ENCODE data around the gene FNDC5. TPM values are rescaled to one million over a fixed set of nuclear protein-coding genes. Genes with fewer than 3 reads are reported as not detected.

The FNDC5 gene
- total RNA-seq, 1 donor from 2014 or later: 28.7 TPM

DNA sequence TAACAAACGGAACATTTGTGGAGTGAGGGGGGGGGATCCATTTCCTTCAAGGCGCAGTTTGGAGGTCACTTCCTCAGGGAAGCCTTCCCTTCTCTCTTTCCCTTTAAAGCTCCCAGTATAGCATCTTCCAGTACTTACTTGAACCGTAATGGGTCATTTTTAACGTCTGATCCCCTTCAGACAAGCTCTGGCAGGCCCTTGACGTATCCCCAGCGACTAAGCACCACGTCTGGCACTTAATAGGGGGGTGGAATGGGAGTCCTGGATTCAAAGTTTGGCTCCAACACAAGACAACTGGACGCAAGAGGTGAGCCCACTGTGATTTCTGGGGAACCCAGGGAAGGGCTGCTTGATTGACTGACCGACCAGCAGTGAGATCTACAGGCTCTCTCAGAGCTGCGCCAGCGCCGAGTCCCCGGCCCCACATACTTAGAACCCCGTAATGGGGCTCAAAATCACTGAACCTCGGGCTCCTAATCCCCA, 54.0 kb downstream of the FNDC5 start:
- DNase-seq (ENCODE audit: low read depth, low spot score): peak; percentile 1
- peaks cover 9% of the 10 kb centered on the region for H3K36me3 Mint-ChIP-seq (ENCODE audit: low read depth)
- H3K27me3 Mint-ChIP-seq (ENCODE audit: low read depth): no peaks in the 10 kb centered on the region
- H3K4me1 Mint-ChIP-seq: peaks cover 41% of the 10 kb centered on the region
- TF ChIP-seq, protein P1, sequence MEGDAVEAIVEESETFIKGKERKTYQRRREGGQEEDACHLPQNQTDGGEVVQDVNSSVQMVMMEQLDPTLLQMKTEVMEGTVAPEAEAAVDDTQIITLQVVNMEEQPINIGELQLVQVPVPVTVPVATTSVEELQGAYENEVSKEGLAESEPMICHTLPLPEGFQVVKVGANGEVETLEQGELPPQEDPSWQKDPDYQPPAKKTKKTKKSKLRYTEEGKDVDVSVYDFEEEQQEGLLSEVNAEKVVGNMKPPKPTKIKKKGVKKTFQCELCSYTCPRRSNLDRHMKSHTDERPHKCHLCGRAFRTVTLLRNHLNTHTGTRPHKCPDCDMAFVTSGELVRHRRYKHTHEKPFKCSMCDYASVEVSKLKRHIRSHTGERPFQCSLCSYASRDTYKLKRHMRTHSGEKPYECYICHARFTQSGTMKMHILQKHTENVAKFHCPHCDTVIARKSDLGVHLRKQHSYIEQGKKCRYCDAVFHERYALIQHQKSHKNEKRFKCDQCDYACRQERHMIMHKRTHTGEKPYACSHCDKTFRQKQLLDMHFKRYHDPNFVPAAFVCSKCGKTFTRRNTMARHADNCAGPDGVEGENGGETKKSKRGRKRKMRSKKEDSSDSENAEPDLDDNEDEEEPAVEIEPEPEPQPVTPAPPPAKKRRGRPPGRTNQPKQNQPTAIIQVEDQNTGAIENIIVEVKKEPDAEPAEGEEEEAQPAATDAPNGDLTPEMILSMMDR (conservative IDR thresholded peaks at IDR 0.05): no peak
- H3K27ac Mint-ChIP-seq (ENCODE audit: unreplicated experiment): peak overlapping the region; percentile 99
- H3K9me3 Mint-ChIP-seq: no peaks in the 10 kb centered on the region
- peak overlapping the region; percentile 95 for H3K4me3 Mint-ChIP-seq

- H3K36me3 Mint-ChIP-seq (ENCODE audit: low read depth): peaks cover 12% of the 10 kb centered on the region
- no peak for DNase-seq (ENCODE audit: low read depth, low spot score)
- peak overlapping the region; percentile 7 for H3K4me3 Mint-ChIP-seq
- H3K9me3 Mint-ChIP-seq: no peaks in the 10 kb centered on the region
- H3K4me1 Mint-ChIP-seq: peaks cover 32% of the 10 kb centered on the region
- TF ChIP-seq, protein P1 (conservative IDR thresholded peaks at IDR 0.05): no peak
- H3K27ac Mint-ChIP-seq (ENCODE audit: unreplicated experiment): no peak overlapping the region
- no peaks in the 10 kb centered on the region for H3K27me3 Mint-ChIP-seq (ENCODE audit: low read depth)
Observed at GRCh38 chr1:32813941-32814739, 56.6 kb downstream of the FNDC5 start.

Other genes with a start within 250 kb of the FNDC5 start
- 49.1 and 53.1 TPM in 2 replicates for gene ZBTB8OS, start 220.4 kb downstream of the FNDC5 start, total RNA-seq
- 492 and 494 TPM in 2 replicates for gene RBBP4, start 219.7 kb downstream of the FNDC5 start, total RNA-seq
- 0.12 TPM in 1 of 2 replicates, not detected in the other for gene SYNC, start 168.1 kb downstream of the FNDC5 start, total RNA-seq
- 140 and 145 TPM in 2 replicates for gene YARS1, start 53.6 kb downstream of the FNDC5 start, total RNA-seq
- 55.0 and 55.7 TPM in 2 replicates for gene S100PBP, start 53.3 kb downstream of the FNDC5 start, total RNA-seq
- 0.86 and 1.2 TPM in 2 replicates for gene HPCA, start 15.6 kb upstream of the FNDC5 start, total RNA-seq
- gene TMEM54, start 30.5 kb upstream of the FNDC5 start, total RNA-seq: 2.7 and 2.8 TPM in 2 replicates
- gene RNF19B, start 93.9 kb upstream of the FNDC5 start, total RNA-seq: 14.9 and 16.0 TPM in 2 replicates
- 134 and 135 TPM in 2 replicates for gene AK2, start 166.0 kb upstream of the FNDC5 start, total RNA-seq
- gene AZIN2, start 210.2 kb upstream of the FNDC5 start, total RNA-seq: 8.1 and 9.7 TPM in 2 replicates

Measured in neural crest cell (in vitro differentiated cells).